GM19452 (cell line): ENCODE results near the gene ZNF445.
"Not testable (repeated sequence)": the region's sequence is repeated elsewhere in the genome, so short reads cannot be mapped to it uniquely, and the experiment has no call there.

Source experiments
- ATAC-seq: cut with Tn5 transposase; IDR thresholded peaks from one replicate; pipeline ENCODE4 v1.9.1; 2021; ENCODE audit not compliant: unreplicated experiment

The ZNF445 gene

GRCh38 chr3:44476963-44477311, 533 bp downstream of the ZNF445 start:
- no peak for ATAC-seq

GRCh38 chr3:44476181-44476611, 1.3 kb downstream of the ZNF445 start:
- no peak for ATAC-seq

- not testable (repeated sequence) for ATAC-seq
Observed at GRCh38 chr3:44474886-44475285, 2.6 kb downstream of the ZNF445 start.

- ATAC-seq, result no peak
Observed at GRCh38 chr3:44470430-44470829, 7.0 kb downstream of the ZNF445 start.

GRCh38 chr3:44469914-44470313, 7.6 kb downstream of the ZNF445 start:
- no peak for ATAC-seq

GRCh38 chr3:44468572-44469520, 8.6 kb downstream of the ZNF445 start:
- no peak for ATAC-seq

- ATAC-seq, result not testable (repeated sequence)
Observed at GRCh38 chr3:44468099-44468537, 9.4 kb downstream of the ZNF445 start.

GRCh38 chr3:44467241-44467640, 10.2 kb downstream of the ZNF445 start:
- no peak for ATAC-seq

- ATAC-seq, result not testable (repeated sequence)
Observed at GRCh38 chr3:44464920-44465319, 12.6 kb downstream of the ZNF445 start.

- no peak for ATAC-seq
Observed at GRCh38 chr3:44464509-44464908, 13.0 kb downstream of the ZNF445 start.

GRCh38 chr3:44460050-44460449, 17.4 kb downstream of the ZNF445 start:
- not testable (repeated sequence) for ATAC-seq

- ATAC-seq, result no peak
Observed at GRCh38 chr3:44455318-44455717, 22.2 kb downstream of the ZNF445 start.

- no peak for ATAC-seq
Observed at GRCh38 chr3:44454258-44454657, 23.2 kb downstream of the ZNF445 start.

- no peak for ATAC-seq
Observed at GRCh38 chr3:44451441-44451840, 26.0 kb downstream of the ZNF445 start.

GRCh38 chr3:44446929-44447328, 30.5 kb downstream of the ZNF445 start:
- ATAC-seq, result no peak

GRCh38 chr3:44445786-44446185, 31.7 kb downstream of the ZNF445 start:
- no peak for ATAC-seq

GRCh38 chr3:44444896-44445691, 32.4 kb downstream of the ZNF445 start:
- ATAC-seq, result no peak

- no peak for ATAC-seq
Observed at GRCh38 chr3:44444437-44444836, 33.0 kb downstream of the ZNF445 start.

GRCh38 chr3:44442596-44443309, 34.7 kb downstream of the ZNF445 start:
- ATAC-seq, result no peak

- ATAC-seq, result peak; percentile 96
Observed at GRCh38 chr3:44439499-44440295, 37.8 kb downstream of the ZNF445 start.
